NCI-H1417 (cell line): ENCODE data around the gene GLI2.
A peak's percentile ranks its signal among the peaks of the same experiment; 100 is the strongest.

Experiments
- DNase-seq, 3 experiments: peaks; one replicate each; lab custom pipeline; 2025; lab: John Stamatoyannopoulos, UW

Gene GLI2

DNA sequence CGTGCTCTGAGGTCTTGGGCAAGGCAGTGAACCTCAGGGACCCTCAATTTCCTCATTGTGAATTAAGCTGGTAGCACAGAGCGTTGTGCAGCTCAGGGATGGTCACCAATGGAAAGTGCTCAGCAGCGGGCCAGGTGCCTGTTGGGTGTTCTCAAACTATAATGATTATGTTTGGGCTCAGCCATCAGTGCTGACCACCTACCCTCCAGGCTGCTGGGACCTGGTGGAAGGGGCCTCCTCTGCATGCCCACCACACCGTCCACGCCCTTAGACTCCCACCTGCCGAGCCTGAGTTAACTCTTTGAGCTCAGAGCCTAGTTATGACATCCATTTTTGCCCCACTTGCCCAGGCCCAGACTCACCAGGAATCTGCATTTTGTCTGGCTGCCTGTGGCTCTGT, 35.0 kb downstream of the GLI2 start:
- no peak for DNase-seq

DNA sequence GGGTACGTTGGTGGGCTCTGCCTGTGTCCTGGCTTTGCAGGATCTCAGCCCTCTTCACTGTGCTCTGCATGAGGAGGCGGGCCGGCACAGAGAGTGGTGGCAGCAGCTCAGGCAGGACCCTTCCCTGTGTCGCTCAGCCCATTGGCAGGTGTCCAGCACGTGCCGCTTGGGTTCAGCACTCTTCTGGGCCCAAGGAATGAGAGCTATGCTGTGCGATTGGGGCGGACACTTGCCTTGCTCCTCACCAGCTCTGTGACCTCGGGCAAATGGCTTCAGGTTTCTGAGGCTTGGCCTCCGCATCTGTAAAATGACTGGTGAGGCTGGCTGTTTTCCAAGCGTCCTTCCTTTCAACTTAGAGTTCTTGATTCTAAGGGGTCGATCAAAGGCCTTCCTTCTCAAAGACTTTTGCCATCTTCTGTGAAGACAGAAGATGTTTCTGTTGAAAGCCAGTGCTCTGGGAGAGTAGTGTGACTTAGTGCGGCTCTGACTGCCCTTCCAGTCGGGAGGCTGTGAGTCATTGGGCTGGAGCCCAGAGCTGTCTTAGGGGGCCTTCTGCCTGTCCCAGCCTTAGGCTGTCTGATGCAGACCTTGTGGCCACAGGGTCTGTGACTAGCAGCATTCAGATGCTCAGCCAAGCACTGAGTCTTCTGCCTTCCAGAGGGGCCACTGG, 35.6 kb downstream of the GLI2 start:
- no peak for DNase-seq

DNA sequence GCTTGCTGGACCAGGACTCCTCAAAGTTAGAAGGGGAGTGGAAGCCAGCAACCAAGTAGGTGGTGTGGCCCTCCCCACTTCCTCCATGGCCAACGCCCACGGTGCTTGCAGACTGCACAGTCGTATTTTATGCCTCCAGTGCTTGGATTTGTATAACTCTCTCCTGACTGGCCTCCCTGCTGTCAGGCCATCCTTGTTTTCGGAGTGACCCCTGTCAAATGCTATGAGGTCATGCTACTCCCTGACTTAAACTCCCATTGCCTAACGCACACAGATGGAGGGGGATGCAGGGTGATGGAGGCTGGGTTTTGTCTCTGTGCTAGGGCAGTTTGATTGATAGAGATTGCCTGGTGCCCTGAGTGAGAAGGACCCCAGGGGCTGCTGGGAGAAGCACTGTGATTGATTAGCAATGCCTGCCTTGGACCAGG, 36.1 kb downstream of the GLI2 start:
- DNase-seq, result no peak

DNA sequence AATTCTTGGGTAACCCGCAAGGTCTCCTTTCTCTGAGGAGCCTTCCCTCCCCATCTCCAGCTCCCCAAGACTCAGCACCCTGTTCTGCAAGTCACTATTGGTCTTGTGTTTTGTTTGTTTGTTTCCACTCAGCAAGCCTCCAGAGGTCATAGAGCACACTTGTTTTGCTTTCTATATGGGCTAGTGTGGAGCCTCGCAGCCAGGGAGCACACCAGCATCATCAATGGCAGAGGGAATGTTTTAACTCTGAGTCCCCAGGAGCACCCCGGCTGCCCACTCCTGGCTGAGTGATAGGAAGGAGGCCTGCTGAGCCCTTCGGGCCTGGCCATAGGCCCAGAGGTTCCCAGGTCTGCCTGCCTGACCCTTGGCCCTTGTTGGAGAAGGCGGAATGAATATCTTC, 36.6 kb downstream of the GLI2 start:
- no peak for DNase-seq

DNA sequence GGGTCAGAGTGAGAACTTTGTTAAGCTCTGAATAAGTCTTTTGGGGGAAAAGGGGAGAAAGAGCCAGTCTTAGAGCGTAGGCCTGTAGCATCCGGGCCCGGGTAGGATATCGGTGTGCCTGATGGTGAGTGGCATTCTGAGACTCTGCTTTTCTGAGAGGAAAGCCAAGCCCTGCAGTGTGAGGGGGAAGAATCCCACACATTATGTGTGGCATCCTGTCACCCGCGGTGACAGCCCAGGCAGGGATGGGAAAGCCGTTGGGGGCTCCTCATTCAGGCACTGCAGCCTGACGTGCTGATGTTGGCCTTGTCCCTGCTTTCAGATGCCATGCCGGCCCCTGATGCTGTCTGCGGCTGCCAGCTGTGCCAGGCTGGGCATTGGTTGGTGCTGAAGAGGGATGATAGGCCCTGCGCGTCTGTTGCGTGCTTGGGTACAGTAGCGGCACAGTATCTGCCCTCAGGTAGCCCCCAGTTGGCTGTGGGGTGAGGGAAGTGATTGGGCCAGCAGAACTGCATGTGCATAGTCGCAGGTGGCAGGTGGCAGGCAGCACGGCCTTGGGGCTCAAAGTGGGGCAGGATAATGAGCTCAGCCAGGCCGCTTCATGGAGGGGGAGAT, 37.6 kb downstream of the GLI2 start:
- no peak for DNase-seq

DNA sequence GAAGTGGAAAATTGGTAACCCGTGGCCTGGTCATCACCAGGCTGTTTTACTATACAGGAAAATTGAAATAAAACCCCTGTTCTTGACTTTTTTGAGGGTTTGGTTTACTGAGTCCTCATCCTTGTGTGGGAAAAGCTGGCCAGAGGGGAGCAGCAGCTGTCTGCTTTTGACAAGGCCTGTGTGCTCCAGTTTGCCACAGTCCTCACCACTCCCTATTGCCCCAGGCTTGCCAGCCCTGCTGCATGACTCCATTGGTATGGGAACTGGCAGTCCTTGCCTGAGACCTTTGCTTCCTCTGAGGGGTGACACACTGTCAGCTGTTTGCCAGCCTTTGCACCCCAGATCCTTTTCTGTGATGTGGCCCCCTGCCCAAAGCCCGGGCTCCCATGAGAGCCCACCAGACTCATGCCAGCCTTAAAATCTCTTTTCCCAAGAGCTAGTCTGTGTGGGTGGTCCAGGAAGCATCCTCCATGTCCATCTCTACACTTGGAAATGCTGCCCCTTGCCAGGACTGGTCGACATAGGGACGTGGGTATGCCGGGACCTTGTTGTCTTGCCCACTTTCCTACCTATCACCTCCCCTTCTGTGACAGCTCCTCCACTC, 39.0 kb downstream of the GLI2 start:
- DNase-seq, result no peak

DNA sequence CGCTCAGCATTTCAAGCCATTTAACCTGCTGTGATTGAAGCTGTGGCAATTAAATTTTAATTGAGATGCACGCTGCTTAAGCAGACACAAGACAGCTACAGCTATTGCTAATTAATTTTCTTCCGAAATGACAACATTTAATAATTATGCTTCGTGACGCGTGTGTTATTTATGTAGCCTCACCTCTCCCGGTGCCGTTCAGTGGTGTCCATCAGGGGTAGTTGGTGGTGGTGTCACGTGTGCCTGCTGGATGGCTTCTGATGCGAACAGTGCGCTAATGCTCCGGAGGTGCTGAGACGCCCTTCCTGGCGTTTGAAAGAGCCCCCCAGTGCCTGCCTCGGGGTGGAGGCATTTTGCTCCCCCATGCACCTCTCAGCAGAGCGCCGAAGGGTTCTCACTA, 39.5 kb downstream of the GLI2 start:
- no peak for DNase-seq

DNA sequence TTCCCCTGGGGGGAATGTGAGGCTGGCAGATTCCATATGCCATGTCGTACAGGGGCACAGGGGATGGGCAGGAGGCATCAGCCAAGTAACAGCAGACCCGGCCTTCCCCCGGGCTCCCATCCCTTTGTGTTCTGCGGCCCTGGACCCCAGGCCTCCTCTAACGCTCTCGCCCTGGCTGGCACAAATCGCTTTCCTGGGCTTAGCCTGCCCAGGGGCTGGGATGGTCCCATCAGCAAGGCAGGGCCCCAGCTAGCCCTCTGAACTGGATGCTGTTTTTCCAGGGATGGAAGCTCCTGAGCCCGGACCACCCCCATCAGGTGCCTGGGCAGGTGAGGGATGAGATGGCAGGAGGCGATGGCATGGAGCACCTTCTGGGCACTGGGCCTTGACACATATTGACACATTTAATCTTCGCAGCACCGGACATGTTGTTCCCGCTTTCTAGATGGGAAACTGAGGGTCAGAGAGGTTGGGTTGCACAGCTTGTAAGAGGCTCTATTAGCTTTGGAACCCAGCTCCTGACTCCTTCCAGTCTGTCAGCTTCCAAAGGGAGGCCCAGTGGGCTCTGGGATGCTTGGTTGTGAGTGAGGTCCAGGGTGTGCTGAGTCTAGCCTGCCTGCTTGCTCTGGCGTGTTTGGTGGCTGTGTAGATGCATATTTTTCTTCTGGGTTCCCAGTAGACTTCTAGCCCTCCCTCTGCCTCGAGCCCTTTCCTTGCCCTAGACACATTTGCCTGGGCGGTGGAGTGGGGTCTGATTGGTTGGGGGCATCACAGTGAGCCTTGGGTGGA, 40.3 kb downstream of the GLI2 start:
- DNase-seq, result no peak

DNA sequence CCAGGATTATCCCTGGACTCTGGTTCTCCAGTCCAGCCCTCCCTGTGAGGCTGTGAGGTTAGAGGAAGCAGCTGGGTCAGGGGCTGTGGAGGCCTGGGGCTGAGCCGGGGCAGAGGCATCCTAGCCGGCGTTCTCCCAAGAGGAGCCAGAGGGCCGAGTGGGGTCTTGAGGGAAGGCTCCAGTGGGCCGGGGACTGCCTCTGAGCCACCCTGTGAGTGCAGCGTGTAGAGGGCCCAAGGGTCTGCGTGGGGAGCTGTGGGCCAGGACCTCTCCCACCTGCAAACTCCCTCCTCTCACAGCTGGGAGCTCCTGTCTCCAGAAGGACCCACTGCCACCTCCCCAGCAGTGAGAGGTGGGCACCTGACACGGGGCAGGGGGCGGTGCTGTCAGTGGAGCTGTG, 41.0 kb downstream of the GLI2 start:
- no peak for DNase-seq

DNA sequence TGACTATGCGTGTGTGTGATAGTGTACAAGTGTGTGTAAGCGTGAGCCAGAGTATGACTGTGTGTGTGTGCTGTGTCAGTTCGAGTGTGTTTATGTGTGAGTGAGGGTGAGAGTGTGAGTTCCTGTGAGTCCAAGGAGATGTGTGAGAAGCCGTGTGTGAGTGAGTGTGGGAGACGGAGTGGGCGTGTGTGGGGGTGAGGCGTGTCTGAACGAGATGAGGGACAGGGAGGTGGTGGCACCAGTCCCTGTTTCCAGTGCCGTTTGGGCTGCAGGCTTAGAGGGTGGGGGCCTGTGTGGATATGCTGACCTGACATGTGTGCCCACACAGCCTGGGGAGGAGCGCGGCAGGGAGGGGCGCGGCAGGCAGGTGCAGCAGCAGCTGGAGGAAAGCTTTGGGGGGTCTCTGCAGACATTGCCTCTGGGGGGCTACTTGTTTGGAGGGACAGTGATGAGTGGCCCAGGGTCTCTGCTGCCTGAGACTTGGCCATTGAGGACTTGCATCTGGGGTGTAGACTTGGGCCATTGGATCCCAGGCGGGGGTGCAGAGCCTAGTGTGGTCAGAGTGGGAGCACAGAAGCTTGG, 41.6 kb downstream of the GLI2 start:
- DNase-seq, result no peak

DNA sequence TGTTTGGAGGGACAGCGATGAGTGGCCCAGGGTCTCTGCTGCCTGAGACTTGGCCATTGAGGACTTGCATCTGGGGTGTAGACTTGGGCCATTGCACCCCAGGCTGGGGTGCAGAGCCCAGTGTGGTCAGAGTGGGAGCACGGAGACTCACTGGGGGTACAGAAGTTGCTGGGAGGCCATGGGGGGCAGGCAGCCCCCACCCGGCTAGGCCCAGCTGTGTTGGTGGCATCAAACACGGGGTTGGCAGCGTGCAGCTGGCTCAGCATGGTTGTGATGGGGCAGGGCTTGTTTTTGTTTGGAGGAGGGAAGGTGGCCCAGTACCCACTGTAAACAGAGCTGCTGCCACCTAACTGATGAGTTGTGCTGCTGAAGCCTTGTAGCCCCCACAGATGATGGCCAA, 42.1 kb downstream of the GLI2 start:
- DNase-seq, result no peak

DNA sequence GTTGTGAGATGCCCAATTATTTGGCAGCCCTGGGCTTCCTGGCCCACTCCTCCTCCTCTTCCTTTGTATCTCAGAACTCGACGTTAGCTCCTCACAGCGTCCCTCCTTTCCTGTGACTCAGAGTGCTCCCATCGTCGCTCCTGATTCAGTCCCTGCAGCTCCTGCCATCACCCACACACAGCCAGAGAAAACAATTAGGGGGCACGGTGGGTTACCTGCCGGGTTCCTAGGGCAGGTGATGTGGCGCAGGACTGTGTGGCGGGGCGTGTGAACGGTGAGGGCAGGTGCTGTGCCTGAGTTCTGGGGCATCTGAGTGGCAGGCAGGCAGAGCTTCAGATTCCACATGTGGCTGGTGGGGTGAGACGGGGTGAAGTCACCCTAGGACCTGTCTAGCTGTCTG, 42.6 kb downstream of the GLI2 start:
- no peak for DNase-seq

DNA sequence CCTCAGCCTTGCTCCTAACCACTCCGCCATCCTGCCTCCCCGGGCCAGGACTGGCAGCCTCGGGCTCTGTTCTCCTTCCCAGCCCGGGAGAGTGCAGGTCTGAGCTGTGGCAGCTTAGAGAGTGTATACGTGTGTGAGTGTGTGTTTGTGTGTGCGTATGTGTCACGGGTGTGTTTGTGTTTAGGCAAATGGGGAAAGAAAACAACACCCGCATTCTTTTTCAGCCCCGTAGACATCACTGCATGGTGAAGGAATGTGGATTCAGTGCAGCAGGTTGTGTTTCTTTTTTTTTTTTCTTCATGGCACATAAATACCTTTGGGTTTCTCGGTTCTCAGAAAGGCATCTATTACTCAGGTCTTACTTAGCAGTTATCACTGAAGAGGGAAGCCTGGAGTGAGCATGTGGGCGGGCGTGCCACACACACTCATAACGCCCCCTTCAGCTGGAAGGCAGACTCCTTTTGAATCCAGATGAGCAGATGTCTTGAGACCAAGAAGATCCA, 44.2 kb downstream of the GLI2 start:
- no peak for DNase-seq

DNA sequence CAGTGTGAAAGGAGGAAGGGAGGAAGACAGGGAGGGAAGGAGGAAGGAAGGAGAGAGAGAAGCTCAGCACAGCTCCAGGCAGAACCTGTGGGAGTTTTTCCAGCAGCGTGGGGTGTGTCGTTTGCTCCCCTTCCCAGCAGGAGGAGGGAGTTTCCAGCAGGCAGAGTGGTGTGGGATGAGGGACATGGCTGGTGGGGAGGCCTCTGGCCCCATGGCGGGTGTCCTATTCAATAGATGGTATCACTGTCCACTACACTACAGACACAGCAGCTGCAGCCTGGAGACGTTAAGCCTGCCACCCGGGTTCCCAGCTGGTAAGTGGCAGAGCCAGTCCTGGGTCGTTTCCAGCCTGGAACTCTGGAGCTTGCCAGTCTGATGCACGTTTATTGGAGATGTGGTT, 44.7 kb downstream of the GLI2 start:
- DNase-seq, result peak in 1 of 3 experiments; percentile 6

DNA sequence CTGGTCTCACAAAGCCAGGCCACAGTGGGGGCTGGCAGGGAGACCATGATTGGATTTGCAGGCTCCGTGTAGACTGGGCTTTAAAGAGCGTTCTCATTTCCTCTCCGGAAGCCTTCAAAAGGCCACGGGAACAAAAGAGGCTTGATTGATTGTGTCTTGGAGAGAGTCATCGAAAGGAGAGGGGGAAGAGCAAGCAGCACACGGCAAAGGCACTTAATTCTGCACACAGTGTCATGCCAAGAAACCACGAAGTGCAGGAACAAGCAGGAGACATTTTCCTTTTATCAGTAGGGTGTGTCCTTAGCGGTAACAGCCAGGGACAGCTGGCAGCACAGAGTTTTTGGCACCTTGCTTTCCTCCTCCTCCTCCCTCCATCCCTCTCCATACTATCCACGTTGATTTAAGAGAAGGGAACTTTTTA, 47.7 kb downstream of the GLI2 start:
- peak; percentile 40 to 73 (median 42) for DNase-seq

DNA sequence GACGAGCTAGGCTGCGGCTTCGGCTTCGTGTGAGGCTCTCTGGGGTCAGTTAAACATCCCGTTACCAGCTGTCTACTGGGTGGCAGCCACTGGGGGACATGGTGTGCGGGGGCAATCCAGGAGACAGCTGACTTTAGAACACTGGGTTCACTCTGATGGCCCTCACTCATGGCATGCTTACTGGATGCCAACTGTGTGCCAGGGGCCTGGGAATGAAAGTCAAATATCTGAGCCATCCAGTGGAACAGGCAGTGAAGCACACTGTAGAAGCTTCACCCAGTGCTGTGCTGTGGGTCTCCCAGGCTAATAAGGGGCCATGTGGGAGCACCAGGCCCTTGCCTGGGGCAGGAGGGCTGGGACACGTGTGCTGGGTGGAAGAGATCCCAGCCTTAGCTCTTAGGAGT, 48.3 kb downstream of the GLI2 start:
- DNase-seq, result no peak
